OCI-LY7 (cell line): ENCODE results near the gene EVX2. TPM values are rescaled to one million over a fixed set of nuclear protein-coding genes. Genes with fewer than 3 reads are reported as not detected.
A peak's percentile ranks its signal among the peaks of the same experiment; 100 is the strongest.

Experiments
- BruUV-seq: library from RNA; stranded (reverse); fragments of 400-500 nt; replicated peaks from 2 replicates; lab custom pipeline; 2021; lab: Mats Ljungman, UMichigan
- CTCF ChIA-PET: fragments of 300-600 bp; sonication (Branson Sonifier 250); formaldehyde crosslinking; loops from one replicate; lab custom pipeline; 2022; ENCODE audit warnings: antibody characterized with exemption; ENCODE audit not compliant: unreplicated experiment; lab: Charles Lee
- POLR2A ChIA-PET: fragments of 300-600 bp; sonication (Branson Sonifier 250); formaldehyde crosslinking; loops from one replicate; lab custom pipeline; 2022; ENCODE audit warnings: antibody characterized with exemption; lab: Charles Lee
- DNase-seq: peaks from one replicate; pipeline ENCODE4 v3.0.0-alpha.2; 2015; ENCODE audit warnings: low spot score
- H2AFZ ChIP-seq: fragments of 200-600 bp; sonication (generic), shearing (Covaris generic); 2 replicates; pipeline ENCODE4 v1.6.1; 2014; ENCODE audit warnings: mild to moderate bottlenecking, antibody characterized with exemption, low read length, moderate library complexity
- H3K27ac ChIP-seq: fragments of 200-600 bp; sonication (generic); 2 replicates; pipeline ENCODE4 v1.5.1; 2014; ENCODE audit warnings: mixed run types, low read depth, mild to moderate bottlenecking, moderate library complexity, low read length, inconsistent platforms; ENCODE audit not compliant: poor library complexity, severe bottlenecking
- H3K36me3 ChIP-seq: fragments of 200-600 bp; sonication (generic); 2 replicates; pipeline ENCODE4 v1.6.1; 2014; ENCODE audit warnings: mild to moderate bottlenecking, antibody characterized with exemption, low read length, moderate library complexity, mixed read lengths; ENCODE audit not compliant: insufficient read depth
- H3K4me1 ChIP-seq: fragments of 200-600 bp; sonication (generic); 2 replicates; pipeline ENCODE4 v1.5.1; 2014; ENCODE audit warnings: mild to moderate bottlenecking, low read length; ENCODE audit not compliant: insufficient read depth, poor library complexity, severe bottlenecking
- H3K4me2 ChIP-seq: fragments of 200-600 bp; sonication (generic); 2 replicates; pipeline ENCODE4 v1.6.1; 2014; ENCODE audit warnings: mild to moderate bottlenecking, low read length
- H3K4me3 ChIP-seq: fragments of 200-600 bp; sonication (generic); 2 replicates; pipeline ENCODE4 v1.5.1; 2014; ENCODE audit warnings: mild to moderate bottlenecking, low read depth, low read length; ENCODE audit not compliant: poor library complexity, severe bottlenecking
- H3K79me2 ChIP-seq: fragments of 200-600 bp; sonication (generic); 2 replicates; pipeline ENCODE4 v1.6.1; 2016; ENCODE audit warnings: low read depth, mild to moderate bottlenecking, low read length, moderate library complexity, mixed read lengths; ENCODE audit not compliant: insufficient read depth
- H3K9me2 ChIP-seq: fragments of 200-600 bp; sonication (generic); 2 replicates; pipeline ENCODE4 v1.6.1; 2016; ENCODE audit warnings: mild to moderate bottlenecking, low read length, mixed read lengths; ENCODE audit not compliant: insufficient read depth
- H3K9me3 ChIP-seq: fragments of 200-600 bp; sonication (generic); 2 replicates; pipeline ENCODE4 v1.6.1; 2014; ENCODE audit warnings: mild to moderate bottlenecking, mixed run types, low read length, mixed read lengths
- H4K20me1 ChIP-seq: fragments of 200-600 bp; sonication (generic); 2 replicates; pipeline ENCODE4 v1.6.1; 2014; ENCODE audit warnings: mild to moderate bottlenecking, antibody characterized with exemption, low read length, moderate library complexity, mixed read lengths; ENCODE audit not compliant: insufficient read depth
- CTCF ChIP-seq: fragments of 200-600 bp; sonication (generic); conservative IDR thresholded peaks from 2 replicates; pipeline ENCODE4 v1.5.1; 2014; ENCODE audit warnings: mild to moderate bottlenecking, antibody characterized with exemption, low read length, moderate library complexity, mixed read lengths
- EZH2phosphoT487 ChIP-seq: fragments of 200-600 bp; sonication (generic); IDR thresholded peaks from 2 replicates; pipeline ENCODE4 v1.6.1; 2018; ENCODE audit warnings: low read depth, borderline replicate concordance, mild to moderate bottlenecking, mixed run types, antibody characterized with exemption, low read length, moderate library complexity, mixed read lengths
- intact Hi-C: fragments of 100-400 bp; cut with micrococcal nuclease; formaldehyde crosslinking; loops from one replicate; pipeline ENCODE4 v1.10.0; 2022; ENCODE audit not compliant: unreplicated experiment
- total RNA-seq, 2 experiments: library from RNA; depleted of rRNA in 1 of 2; stranded (reverse); fragments of >200 nt in 1 of 2; shearing (Covaris generic) in 1 of 2; gene quantifications; 2 replicates each; pipeline ENCODE4 v1.2.3, GENCODE V29; 2014 to 2022

EVX2 gene
- total RNA-seq, 2 experiments from 2014 or later, result not detected

GRCh38 chr2:176111846-176112374, 28.1 kb upstream of the EVX2 start:
- ChIA-PET CTCF (no interaction called here), POLR2A (no interaction called here)
- no peak overlapping the region for H3K27ac ChIP-seq
- H2AFZ ChIP-seq, result no peak overlapping the region
- no peaks in the 10 kb centered on the region for H3K9me3 ChIP-seq
- no peak for TF ChIP-seq EZH2phosphoT487
- TF ChIP-seq CTCF, result no peak
- H4K20me1 ChIP-seq, result no peaks in the 10 kb centered on the region
- H3K4me2 ChIP-seq, result no peak overlapping the region
- intact Hi-C loops, result no loop called here
- no peaks in the 10 kb centered on the region for H3K4me1 ChIP-seq
- BruUV-seq, result no TSS peak
- H3K36me3 ChIP-seq, result no peaks in the 10 kb centered on the region
- no peak for DNase-seq
- H3K4me3 ChIP-seq, result no peak overlapping the region
- H3K79me2 ChIP-seq, result no peaks in the 10 kb centered on the region
- H3K9me2 ChIP-seq, result no peaks in the 10 kb centered on the region

- no peaks in the 10 kb centered on the region for H4K20me1 ChIP-seq
- no peak overlapping the region for H3K27ac ChIP-seq
- no peak overlapping the region for H3K4me3 ChIP-seq
- TF ChIP-seq CTCF, result peak; percentile 79
- TF ChIP-seq EZH2phosphoT487, result no peak
- H3K9me3 ChIP-seq, result no peaks in the 10 kb centered on the region
- DNase-seq, result peak; percentile 36
- no peaks in the 10 kb centered on the region for H3K36me3 ChIP-seq
- POLR2A ChIA-PET, result interaction anchor here (0.6 kb wide), 1 partner anchor 128 kb away, joined by 3 read pairs; no protein-coding TSS in a partner anchor
- H3K4me1 ChIP-seq, result no peaks in the 10 kb centered on the region
- H3K9me2 ChIP-seq, result no peaks in the 10 kb centered on the region
- BruUV-seq, result no TSS peak
- intact Hi-C loops, result no loop called here
- H2AFZ ChIP-seq, result no peak overlapping the region
- H3K4me2 ChIP-seq, result no peak overlapping the region
- H3K79me2 ChIP-seq, result no peaks in the 10 kb centered on the region
- CTCF ChIA-PET, result no interaction called here
Measured at GRCh38 chr2:176111309-176111663, 27.5 kb upstream of the EVX2 start.

GRCh38 chr2:176110415-176111308, 26.9 kb upstream of the EVX2 start:
- DNase-seq, result no peak
- Histone ChIP-seq H4K20me1 (no peaks in the 10 kb centered on the region), H3K79me2 (no peaks in the 10 kb centered on the region), H3K4me1 (no peaks in the 10 kb centered on the region), H3K4me3 (no peak overlapping the region), H3K9me3 (no peaks in the 10 kb centered on the region), H3K27ac (no peak overlapping the region), H2AFZ (no peak overlapping the region), H3K9me2 (no peaks in the 10 kb centered on the region), H3K4me2 (no peak overlapping the region), H3K36me3 (no peaks in the 10 kb centered on the region)
- TF ChIP-seq EZH2phosphoT487, result no peak
- no peak for TF ChIP-seq CTCF
- POLR2A ChIA-PET, result interaction anchor here (0.6 kb wide), 3 partner anchors 129 to 803 kb away, joined by 3 read pairs; no protein-coding TSS in a partner anchor
- CTCF ChIA-PET, result no interaction called here
- intact Hi-C loops, result no loop called here
- BruUV-seq, result no TSS peak
